Measurements from ENCODE around the gene SYNJ2BP.

The SYNJ2BP gene

GRCh38 chr14:70401643-70402042 is 15.2 kb downstream of the SYNJ2BP start:
- ChIA-PET POLR2A (no interaction called here), CTCF (interaction anchor here (0.9 to 1.8 kb wide), 4 partner anchors 12 to 482 kb away, joined by 3 to 5 read pairs (median 4); no protein-coding TSS in a partner anchor)
- DNase-seq (ENCODE audit: extremely low spot score): no peak
- no peak for TF ChIP-seq CTCF (IDR thresholded peaks at IDR 0.05; ENCODE audit: control extremely low read depth, extremely low read depth, low read depth, missing control alignments)

- CTCF ChIA-PET: no interaction called here
- TF ChIP-seq CTCF (IDR thresholded peaks at IDR 0.05; ENCODE audit: control extremely low read depth, extremely low read depth, low read depth, missing control alignments): no peak
- DNase-seq (ENCODE audit: extremely low spot score): no peak
- POLR2A ChIA-PET: no interaction called here
These were observed 18.0 kb downstream of the SYNJ2BP start for GRCh38 chr14:70398706-70399431.

- no peak for TF ChIP-seq CTCF (IDR thresholded peaks at IDR 0.05; ENCODE audit: control extremely low read depth, extremely low read depth, low read depth, missing control alignments)
- POLR2A ChIA-PET: interaction anchor here (0.5 kb wide), 1 partner anchor 45 kb away, joined by 4 read pairs; no protein-coding TSS in a partner anchor
- no peak for DNase-seq (ENCODE audit: extremely low spot score)
- CTCF ChIA-PET: no interaction called here
These were observed 18.6 kb downstream of the SYNJ2BP start for GRCh38 chr14:70398280-70398679.

GRCh38 chr14:70397746-70398145 is 19.1 kb downstream of the SYNJ2BP start:
- TF ChIP-seq CTCF (IDR thresholded peaks at IDR 0.05; ENCODE audit: control extremely low read depth, extremely low read depth, low read depth, missing control alignments): no peak
- no peak for DNase-seq (ENCODE audit: extremely low spot score)
- ChIA-PET POLR2A (interaction anchor here (0.5 kb wide), 1 partner anchor 44 kb away, joined by 4 read pairs; no protein-coding TSS in a partner anchor), CTCF (no interaction called here)

- ChIA-PET CTCF (interaction anchor here (1.3 to 1.8 kb wide), 2 partner anchors 8 to 9 kb away, joined by 3 to 5 read pairs; no protein-coding TSS in a partner anchor), POLR2A (no interaction called here)
These were observed 22.1 kb downstream of the SYNJ2BP start for GRCh38 chr14:70394674-70395306.

GRCh38 chr14:70392676-70393075 is 24.2 kb downstream of the SYNJ2BP start:
- POLR2A ChIA-PET: no interaction called here
- no peak for TF ChIP-seq CTCF (IDR thresholded peaks at IDR 0.05; ENCODE audit: control extremely low read depth, extremely low read depth, low read depth, missing control alignments)
- CTCF ChIA-PET: no interaction called here
- no peak for DNase-seq (ENCODE audit: extremely low spot score)

More at GRCh38 chr14:70394674-70395306, 22.1 kb downstream of the SYNJ2BP start:
- no peak for TF ChIP-seq CTCF (IDR thresholded peaks at IDR 0.05; ENCODE audit: control extremely low read depth, extremely low read depth, low read depth, missing control alignments)
- no peak for DNase-seq (ENCODE audit: extremely low spot score)
